ENCODE measurements around the gene ABRACL.

DNA sequence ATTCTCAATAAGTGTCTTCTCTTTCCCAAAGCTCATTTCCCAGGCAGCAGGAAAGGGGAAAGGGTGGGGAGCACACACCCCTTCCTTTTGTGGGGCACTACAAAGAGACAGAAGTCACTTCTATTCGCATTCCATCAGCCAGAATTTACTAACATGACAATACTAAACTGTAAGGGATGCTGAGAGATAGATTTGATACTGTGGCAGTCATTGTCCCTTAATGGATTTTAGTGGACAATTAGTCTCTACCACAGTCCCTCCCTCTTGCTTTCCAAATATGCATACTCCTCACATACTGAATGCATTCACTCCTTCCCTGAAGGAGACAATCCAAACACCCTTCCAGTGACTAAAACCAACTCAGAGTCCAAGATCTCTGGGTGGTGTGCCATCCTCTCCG is 50.5 kb downstream of the ABRACL start:
- TF ChIP-seq, protein P1, sequence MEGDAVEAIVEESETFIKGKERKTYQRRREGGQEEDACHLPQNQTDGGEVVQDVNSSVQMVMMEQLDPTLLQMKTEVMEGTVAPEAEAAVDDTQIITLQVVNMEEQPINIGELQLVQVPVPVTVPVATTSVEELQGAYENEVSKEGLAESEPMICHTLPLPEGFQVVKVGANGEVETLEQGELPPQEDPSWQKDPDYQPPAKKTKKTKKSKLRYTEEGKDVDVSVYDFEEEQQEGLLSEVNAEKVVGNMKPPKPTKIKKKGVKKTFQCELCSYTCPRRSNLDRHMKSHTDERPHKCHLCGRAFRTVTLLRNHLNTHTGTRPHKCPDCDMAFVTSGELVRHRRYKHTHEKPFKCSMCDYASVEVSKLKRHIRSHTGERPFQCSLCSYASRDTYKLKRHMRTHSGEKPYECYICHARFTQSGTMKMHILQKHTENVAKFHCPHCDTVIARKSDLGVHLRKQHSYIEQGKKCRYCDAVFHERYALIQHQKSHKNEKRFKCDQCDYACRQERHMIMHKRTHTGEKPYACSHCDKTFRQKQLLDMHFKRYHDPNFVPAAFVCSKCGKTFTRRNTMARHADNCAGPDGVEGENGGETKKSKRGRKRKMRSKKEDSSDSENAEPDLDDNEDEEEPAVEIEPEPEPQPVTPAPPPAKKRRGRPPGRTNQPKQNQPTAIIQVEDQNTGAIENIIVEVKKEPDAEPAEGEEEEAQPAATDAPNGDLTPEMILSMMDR (IDR thresholded peaks at IDR 0.05; ENCODE audit: insufficient read depth, low read depth, low read length): no peak
- TF ChIP-seq EZH2 (IDR thresholded peaks at IDR 0.05; ENCODE audit: insufficient read depth, low read length): no peak

Data from astrocyte (in vitro differentiated cells and primary cell).